RCC 7860 (cell line): Measurements from ENCODE around the gene FNDC3B.

Experiments
- DNase-seq: peaks from one replicate; pipeline ENCODE4 v3.0.0-alpha.2; 2015; ENCODE audit warnings: low spot score
- FAIRE-seq: peaks from 2 replicates; lab custom pipeline; 2012; peaks lifted over from hg19 to GRCh38; lab: Jason Lieb, UNC

The FNDC3B gene

DNA sequence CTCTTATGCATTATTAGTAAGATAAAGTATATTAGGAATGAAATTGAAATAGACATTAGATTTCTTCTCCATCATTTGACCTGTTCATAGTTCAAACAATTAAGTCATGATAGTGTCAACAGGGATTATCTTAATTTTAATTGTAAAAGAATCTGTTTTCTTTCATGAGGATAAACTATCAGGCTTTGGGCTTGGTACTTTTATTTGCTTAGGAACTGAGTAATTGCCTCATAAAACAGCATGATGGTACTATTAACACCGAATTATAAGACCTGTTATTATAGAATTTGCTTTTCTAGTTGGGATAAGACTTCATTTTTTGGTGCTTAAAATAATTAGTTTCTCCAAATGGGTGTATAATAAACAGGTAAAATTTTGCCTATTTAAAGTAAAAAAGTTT lies 71.8 kb downstream of the FNDC3B start:
- FAIRE-seq (no peak), DNase-seq (no peak)

- no peak for FAIRE-seq
- DNase-seq = no peak
Measured at GRCh38 chr3:172112078-172112733, 72.8 kb downstream of the FNDC3B start.

GRCh38 chr3:172112734-172113120 lies 73.3 kb downstream of the FNDC3B start:
- FAIRE-seq = no peak
- DNase-seq = no peak

- no peak for FAIRE-seq
- no peak for DNase-seq
Measured at GRCh38 chr3:172113710-172114109, 74.3 kb downstream of the FNDC3B start.

- DNase-seq (no peak), FAIRE-seq (no peak)
Measured at GRCh38 chr3:172115059-172115458, 75.7 kb downstream of the FNDC3B start.

DNA sequence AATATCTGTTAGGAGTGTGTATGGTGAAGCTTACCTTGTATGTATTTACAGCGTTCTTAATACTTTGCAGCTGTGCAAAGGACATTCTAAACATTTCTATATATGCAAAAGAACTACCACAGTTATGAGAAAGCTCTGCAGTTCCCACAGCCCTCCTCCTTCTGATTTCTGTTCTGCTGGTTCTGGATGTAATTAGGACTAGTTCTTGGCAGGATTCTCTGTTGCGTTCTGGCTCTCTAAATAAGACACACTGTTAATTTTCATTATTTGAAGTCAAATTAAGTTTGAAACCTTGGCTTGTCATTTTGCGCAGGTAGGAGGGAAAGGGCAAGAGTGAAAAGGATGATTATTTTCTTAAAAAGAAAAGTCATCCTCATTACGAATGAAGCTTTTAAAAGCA lies 76.4 kb downstream of the FNDC3B start:
- DNase-seq = no peak
- no peak for FAIRE-seq

DNA sequence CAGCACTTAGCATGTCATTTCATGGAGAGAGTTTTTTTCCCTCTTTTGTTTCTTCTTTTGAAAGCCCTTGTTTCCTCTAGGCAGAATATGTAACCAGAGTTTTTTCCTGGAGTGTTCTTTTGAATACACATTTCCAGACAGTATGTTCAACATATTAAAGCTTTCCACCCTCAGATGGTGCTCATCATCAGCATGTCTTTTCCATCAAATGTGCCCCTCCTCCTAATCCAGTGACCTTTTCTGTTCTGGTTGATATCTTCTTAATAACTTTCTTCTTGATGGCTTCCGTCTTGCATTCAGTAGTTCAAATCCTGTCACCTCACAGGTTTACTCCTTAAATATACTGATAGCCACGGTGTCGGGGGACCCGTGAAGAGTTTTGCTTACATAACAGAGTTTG lies 78.6 kb downstream of the FNDC3B start:
- no peak for FAIRE-seq

GRCh38 chr3:172119266-172119969 lies 80.0 kb downstream of the FNDC3B start:
- DNase-seq (no peak), FAIRE-seq (no peak)

More for the DNA sequence above, 78.6 kb downstream of the FNDC3B start:
- DNase-seq = no peak

- FAIRE-seq (no peak), DNase-seq (no peak)
Measured at GRCh38 chr3:172120912-172121311, 81.5 kb downstream of the FNDC3B start.

- no peak for FAIRE-seq
Measured at GRCh38 chr3:172121981-172122380, 82.6 kb downstream of the FNDC3B start.

DNA sequence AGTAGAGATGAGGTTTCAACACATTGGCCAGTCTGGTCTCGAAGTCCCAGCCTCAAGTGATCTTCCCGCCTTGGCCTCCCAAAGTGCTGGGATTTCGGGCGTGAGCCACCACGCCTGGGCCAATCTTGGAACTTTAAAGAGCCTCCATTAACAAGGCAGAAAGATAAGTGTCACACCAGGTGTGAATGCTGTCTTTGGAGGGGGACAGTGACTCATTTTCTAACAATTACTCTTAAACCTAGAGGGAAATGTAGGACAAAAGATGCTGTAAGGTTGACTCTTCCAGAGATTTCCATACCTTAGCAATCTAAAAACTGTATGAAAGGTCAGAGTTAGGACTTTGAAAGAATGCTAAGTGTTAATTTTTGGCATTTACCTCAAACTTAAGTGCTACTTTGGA lies 84.9 kb downstream of the FNDC3B start:
- FAIRE-seq = no peak

More at GRCh38 chr3:172121981-172122380, 82.6 kb downstream of the FNDC3B start:
- no peak for DNase-seq

GRCh38 chr3:172125053-172125452 lies 85.7 kb downstream of the FNDC3B start:
- FAIRE-seq = no peak
- no peak for DNase-seq

More for the DNA sequence above, 84.9 kb downstream of the FNDC3B start:
- DNase-seq = no peak

DNA sequence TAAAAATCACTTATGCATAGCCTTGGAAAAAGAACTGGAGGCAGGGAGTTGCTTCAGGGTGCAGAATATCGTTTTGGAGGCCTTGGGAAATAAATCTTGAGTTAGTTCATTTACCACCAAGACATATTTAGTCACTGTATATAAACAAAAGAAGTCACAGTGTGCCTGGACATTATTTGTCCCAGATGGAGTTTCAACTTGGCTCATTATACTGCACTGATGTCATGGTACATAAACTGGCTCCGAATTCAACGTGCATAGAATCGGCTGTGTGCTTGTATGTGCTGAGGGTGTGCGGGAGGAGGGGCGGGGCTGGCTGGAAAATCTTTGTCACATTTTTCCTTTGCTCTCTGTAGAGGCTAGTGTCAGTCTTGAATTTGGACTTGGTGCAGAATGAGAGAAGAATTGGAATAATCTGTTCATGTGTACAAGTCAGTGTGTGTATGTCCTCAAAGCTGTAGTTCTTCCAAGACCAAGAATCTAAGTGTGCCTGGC lies 86.6 kb downstream of the FNDC3B start:
- FAIRE-seq (no peak), DNase-seq (no peak)

DNA sequence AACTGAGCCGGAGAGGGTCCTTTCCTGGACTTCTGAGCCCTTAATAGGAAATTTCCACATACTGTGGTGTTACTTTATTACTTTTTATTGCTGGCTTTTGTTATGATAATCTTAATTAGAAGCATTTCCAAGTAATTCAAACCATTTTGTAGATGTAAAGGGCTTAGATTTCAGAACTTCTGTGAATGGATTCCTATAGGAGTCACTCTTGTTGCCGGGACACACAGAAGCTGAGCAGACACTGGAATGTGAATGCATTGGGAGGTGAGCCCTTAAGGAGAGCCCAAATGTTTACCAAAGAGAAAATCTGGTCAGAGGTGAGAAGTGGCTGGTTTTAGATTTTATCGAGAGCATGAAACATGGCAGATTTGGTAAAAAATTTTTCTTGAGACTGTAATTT lies 87.4 kb downstream of the FNDC3B start:
- FAIRE-seq = no peak
- no peak for DNase-seq

DNA sequence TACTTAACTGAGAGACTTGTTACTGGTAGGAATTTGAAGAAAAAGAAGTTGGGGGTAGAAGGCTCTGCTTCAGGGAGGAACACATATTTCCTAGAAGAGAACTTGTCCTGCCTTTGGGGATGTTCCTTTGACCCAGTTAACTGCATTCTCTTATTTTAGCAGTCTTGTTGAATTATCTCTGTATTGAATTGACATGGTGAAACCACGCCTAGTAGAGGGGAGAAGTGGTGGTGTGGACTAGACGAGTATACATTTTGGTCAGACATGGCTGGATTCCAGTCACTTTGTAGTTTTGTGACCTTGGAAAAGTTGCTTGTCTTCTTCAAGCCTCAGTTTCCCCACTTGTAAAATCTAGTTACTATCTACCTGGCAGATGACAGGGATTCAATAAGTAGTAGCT lies 87.8 kb downstream of the FNDC3B start:
- no peak for FAIRE-seq
- no peak for DNase-seq

- no peak for FAIRE-seq
Measured at GRCh38 chr3:172127929-172128580, 88.7 kb downstream of the FNDC3B start.

DNA sequence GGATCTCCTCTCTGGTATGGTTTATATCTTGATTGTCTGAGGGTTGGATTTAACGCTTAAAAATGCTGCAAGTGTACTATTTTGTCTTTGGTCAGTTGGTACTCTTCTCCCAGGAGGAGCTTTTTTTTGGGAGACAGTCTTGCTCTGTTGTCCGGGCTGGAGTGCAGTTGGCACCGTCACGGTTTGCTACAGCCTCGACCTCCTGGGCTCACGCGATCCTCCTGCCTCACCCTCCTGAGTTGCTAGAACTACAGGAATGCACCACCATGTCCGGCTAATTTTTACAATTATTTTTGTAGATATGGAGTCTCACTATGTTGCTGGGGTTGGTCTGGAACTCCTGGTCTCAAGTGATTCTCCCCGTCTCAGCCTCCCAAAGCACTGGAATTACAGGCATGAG lies 89.5 kb downstream of the FNDC3B start:
- DNase-seq = no peak
- FAIRE-seq = no peak

More at GRCh38 chr3:172127929-172128580, 88.7 kb downstream of the FNDC3B start:
- DNase-seq = no peak

GRCh38 chr3:172129498-172129849 lies 90.1 kb downstream of the FNDC3B start:
- DNase-seq (no peak), FAIRE-seq (peak; percentile 88)

DNA sequence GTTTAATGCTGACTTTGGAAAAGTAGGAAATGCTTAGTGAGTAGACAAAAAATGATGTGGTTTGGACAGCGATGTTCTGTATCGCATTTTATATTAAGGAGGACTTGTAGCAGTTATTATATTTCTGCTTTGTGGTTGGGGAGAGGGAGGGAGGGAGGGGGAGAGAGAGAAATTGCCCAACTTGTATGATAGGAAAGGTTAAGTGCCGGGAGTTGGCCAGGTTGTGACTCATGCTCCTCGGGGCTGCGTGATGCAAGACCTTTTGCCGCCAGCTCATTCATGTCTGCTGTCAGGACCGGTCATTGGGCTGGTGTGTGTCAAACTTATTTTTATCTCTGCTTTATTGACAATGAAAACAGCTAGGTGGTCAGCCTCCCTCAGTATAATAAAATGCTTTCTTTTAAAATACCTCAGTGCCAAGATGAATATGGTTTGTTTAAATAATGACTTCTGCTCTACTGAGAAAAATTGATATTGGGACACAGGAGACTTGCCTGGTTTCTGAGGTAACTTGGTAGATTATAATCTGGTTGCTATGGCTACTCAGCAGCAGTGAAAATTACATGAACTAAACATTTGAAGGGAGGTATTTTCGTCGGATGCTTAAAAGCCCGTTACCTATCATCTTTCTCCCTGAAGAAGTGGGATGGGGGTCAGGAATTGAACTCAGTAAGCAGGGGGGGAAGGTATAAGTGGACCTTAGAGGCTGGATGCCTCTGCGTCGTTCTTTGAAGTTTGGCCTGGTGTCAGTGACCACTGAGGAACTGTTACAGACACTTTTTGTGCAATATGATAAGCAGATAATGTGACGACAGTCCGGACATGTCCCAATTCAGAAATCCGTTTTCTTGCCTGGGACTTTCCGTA lies 90.7 kb downstream of the FNDC3B start:
- DNase-seq (peak; percentile 98), FAIRE-seq (no peak)

- no peak for FAIRE-seq
- DNase-seq = no peak
Measured at GRCh38 chr3:172130717-172131050, 91.3 kb downstream of the FNDC3B start.

DNA sequence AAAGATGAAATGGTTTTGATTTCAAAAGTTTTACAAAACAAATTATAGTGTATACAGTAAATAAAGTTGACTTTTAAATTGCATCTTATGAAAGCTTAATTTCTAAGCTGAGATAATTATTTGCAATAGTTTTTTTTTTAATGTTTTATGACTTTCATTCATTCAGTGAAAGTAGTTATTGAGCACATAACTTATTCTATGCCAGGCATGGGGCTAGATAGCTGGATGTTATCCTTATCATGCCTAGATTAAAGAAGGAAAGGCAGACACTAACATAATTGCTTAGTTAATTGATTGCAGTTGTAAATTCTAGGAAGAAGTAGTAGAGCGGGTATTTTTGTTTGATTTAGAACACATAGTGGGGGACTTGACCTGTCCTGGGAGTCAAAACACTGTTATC lies 92.4 kb downstream of the FNDC3B start:
- DNase-seq (no peak), FAIRE-seq (no peak)
